Medulla oblongata (tissue), 1 donor: Measurements from ENCODE around the gene GMPS.
"Not testable (repeated sequence)": the region's sequence is repeated elsewhere in the genome, so short reads cannot be mapped to it uniquely, and the experiment has no call there.

ENCODE experiments used
- DNase-seq: peaks from one replicate; pipeline ENCODE4 v3.0.0-alpha.2; 2015; ENCODE audit errors: extremely low spot score

The GMPS gene

DNA sequence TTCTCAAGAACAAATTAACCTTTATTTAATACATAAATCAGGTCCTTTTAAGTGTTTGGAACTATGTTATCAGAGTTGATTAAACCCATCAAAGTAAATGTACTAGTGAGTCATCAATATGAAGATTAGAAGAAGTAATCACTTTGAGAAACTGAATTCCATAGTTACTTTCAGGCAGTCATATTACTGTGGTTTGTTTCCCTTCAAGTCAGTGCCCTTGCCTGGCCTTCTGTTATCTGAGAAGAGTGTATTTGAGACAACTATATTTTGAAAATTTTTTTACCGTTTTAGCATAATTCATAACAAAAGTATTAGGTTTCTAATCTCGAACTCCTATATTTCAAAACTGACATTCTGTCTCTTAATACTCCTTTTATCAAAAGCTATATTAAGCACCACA, 73.6 kb downstream of the GMPS start:
- no peak for DNase-seq

DNA sequence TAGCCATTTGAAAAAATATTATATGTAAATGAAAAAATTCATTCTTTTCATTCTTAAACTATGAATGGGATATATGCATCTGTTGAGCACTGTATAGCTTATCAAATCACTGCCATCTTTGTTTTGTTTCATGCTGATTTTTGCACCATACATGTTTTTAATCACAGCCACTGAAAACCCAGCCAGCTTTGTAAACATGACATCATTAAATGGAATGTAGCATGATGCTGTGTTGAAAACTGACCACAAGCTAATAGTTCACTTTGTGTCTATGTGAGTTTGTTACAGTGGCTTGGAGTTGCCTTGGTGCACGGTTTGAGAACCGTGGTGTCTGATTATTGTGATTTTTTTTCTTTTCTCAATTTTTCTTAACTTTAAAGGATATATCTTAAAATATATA, 75.7 kb downstream of the GMPS start:
- DNase-seq = no peak

DNA sequence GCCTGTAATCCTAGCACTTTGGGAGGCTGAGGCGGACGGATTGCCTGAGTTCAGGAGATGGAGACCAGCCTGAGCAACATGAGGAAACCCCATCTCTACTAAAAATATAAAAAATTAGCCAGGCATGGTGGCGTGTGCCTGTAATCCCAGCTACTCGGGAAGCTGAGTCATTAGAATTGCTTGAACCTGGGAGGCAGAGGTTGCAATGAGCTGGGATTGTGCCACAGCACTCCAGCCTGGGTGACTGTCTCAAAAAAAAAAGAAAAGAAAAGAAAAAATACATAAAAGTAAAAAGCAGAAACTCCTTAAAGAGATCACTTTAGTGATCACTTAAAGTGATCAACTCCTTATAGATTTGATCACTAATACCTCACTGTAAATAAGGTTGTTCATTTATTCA, 78.0 kb downstream of the GMPS start:
- no peak for DNase-seq

DNA sequence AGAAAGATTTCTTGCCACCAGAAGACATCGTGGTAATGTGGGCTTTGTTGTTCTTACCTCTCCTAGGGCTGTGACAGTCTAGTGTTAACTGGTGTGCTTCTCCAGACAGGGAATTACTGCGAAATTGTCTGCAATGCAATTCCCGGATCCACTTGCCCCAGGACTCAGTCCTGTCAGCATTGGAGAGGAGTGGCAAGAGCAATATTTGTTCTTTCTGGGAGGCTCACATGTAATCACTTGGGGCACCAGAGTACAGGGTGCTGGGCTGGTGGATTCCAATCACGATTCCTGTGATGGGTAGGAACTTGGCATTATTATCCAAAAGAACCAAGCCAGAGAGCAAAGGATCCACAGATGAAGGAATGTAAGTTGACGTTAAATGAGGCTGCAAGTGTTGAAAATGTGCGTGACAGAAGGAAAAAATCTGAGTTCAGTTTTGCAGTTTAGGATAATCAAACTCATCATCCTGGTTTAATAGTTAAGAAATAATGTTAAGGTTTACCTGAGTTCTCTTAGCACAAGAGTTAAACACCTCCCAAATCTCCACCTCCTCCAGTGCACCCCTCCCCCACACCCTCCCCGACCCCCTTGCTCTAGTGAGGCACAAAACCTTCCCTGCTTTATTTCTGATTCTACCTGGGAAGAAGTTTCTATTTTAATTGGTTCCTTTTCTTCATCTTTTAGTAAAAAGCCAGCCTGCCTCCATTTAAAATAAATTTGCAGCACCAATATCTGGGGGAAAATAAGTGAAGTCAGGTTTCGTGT, 79.2 kb downstream of the GMPS start:
- no peak for DNase-seq

DNA sequence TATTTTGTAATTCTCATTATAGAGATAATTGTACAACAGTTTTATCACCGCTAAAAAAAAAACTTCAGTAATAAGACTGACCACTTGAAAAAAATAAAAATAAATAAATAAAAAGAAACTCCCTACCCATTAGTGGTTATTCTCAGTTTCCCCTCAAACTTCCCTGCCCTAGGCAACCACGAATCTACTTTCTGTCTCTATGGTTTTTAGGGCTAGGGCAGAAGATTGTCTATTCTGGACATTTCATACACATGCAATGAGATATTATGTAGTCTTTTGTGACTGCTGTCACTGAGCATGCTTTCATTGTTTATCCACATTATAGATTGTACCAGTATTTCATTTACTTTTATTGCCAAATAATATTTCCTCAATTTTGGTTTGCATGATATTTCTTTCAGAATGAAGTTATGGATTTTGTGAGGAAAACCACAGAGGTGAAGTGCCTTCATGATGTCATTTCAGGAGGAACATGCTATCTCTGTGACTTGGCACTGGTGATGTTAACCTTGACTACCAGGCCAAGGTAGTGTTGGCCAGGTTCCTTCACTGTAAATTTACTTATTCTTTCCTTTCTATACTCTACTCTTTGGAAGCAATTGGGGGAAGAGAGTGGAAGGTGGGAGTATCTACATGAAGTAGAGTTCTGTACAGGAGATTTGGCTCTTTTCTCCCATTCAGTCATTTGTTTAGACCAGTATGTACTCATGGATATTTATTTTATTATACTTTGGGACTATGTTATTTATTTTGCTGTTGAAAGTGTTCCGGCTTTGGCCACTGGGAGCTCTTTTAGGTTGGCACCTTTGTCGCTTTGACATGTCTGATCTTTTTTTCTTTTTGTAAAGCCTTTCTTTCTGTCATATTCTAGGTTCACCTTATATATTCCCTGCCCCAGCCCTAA, 86.3 kb downstream of the GMPS start:
- no peak for DNase-seq

DNA sequence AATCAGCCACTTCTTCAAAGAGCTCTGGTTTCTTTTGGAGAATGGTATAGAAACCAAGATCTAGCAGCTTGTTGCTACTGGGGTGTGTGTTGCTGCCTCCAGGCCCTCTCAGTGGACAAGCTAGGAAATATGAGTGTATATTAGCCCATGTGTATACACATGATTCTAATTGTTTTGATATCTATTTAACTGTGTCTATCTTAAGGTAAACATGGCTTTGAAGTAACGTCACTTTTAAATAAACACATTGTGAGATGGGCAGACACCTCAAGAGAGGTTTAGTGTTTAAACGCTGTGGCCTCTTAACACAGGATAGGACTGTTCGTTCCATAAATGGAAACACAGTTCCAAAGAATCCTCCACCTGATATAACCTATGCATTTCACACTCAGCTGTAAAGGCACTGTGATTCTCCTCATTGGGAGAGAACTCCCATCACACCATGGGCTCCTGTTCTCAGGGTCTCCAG, 87.0 kb downstream of the GMPS start:
- no peak for DNase-seq

DNA sequence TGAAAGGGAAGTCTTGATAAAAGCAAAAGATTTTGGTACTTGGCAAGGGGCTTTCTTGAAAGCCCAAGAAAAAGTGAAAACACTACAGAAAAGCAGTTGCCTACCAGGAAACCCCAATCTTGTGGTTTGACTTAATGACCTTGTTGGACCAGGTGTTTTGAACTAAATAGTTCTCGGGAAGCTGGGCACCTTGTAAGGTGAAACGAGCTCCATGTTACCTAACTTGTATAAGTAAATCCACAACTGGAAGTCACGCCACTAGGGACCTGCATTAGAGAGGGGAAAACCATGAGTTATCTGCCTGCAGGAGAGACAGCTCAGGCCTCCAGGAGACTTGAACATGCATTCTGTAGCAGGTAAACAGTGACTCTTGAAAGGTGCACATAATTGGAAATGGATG, 88.2 kb downstream of the GMPS start:
- DNase-seq = no peak

DNA sequence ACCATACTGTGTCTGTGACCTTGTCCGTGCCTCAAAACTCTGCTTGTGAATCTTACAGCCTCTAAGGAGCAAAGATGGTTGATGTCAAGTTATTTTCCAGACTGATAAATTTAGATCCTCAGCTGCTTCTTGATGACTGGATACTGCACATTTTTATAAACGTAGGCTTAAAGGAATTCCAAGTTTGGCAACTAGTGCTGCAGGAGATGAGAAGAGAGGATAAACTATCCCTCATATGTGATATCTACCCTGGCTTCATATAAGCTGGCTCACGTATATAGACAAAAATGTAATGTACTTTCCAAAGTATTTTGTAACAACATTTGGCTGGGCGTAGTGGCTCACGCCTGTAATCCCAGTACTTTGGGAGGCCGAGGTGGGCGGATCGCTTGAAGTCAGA, 89.6 kb downstream of the GMPS start:
- no peak for DNase-seq

DNA sequence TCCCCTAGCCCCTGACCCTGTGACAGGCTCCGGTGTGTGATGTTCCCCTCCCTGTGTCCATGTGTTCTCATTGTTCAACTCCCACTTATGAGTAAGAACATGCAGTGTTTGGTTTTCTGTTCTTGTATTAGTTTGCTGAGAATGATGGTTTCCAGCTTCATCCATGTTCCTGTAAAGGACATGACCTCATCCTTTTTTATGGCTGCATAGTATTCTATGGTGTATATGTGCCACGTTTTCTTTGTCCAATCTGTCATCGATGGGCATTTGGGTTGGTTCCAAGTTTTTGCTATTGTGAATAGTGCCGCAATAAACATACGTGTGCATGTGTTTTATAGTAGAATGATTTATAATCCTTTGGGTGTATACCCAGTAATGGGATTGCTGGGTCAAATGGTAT, 90.6 kb downstream of the GMPS start:
- DNase-seq = not testable (repeated sequence)

DNA sequence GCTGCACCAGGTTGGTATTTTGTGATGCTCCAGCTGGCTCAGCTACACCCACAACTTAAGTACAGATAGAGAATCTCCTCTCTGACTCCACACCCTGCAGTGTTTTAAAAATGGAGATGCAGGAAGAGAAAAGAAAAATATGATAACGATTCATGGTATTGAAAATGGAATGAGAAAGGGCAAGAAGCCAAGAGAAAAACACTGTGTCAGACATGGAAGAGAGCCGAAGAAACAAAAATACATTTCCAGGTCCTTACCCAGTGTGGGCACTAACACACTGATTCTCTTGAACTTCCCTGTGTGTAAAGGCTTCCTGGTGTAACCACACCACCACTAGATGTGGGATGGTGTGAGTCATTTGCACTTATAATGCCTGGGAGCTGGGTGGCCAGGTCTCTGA, 93.1 kb downstream of the GMPS start:
- no peak for DNase-seq

DNA sequence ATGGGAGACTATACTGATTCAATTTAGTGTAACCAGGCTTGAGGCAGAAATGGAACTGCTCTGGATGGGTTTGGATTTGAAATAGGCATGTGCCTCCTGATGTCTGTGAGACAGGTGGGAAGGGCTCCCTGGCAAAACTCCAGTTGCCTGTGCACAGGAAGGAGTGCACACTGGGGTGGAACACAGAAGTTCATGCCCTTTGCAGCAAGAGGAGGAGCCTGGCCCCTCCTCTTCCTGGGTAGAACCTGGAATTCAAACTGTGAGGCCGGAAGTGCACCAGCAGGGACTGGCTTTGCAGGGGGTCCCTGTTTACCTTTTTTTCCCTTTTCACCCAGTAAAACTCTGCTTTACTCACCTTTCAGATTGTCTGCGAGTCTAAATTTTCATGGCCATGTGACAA, 99.9 kb downstream of the GMPS start:
- no peak for DNase-seq

DNA sequence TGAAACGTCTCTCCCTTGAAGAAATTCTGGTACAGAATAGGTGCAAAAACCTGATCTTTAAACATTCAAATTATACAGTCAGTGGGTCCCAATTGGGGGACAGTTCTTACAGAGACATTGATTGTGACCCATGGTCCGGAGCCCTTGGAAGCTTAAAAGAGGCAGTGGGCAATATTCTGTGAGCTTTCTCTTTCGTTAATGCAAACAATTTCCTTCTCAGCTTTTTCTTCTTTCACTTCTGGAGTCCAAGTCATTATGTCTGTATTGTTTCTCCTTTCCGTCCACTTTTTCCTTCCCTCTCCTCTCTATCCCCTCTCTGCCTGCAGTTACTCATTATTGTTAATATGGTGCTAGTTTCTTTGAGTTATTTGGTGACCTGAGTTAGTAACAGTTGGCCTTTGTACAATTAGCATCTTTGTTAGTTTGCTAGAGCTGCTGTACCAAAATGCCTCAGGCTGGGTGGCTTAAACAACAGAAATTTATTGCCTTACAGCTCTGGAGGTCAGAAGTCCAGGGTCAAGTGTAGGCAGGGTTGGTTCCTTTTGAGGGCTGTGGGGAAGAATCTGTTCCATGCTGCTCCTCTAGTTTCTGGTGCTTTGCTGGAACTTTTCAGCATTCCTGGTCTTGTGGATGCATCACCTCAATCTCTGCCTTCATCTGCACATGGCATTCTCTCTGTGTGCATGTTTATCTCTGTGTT, 102.6 kb downstream of the GMPS start:
- no peak for DNase-seq

DNA sequence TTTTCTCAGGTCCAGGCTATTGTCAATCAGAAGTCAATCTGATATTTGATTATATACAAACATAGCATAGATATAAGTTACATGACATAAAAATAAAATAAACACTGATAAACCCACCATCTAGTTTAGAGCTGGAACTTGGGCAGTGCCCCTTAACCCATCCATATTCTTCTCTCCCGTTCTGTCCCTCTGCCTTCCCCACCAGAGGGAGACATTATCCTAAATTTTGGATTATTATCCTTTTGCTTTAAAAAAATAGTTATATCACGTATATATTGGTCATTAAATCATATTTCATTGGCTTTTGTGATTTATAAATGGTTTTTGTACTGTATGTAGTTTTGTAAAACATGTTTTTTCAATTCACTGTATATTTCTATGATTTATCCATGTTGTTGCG, 107.9 kb downstream of the GMPS start:
- DNase-seq = no peak

DNA sequence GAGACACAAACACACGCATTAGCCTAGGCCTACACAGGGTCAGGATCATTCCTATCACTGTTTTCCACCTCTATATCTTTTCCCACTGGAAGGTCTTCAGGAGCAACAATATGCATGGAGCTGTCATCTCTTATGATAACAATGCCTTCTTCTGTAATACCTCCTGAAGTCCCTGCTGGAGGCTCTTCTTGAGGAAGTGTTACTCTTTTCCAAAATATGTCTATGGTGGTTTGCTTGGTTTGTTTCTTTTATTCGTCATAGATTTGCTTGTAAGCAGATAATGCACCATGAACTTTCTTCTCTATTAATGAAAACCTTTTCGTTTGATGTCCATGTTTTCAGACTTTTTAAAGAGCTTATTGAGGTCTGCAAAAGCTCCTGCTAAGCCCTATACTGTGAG, 109.3 kb downstream of the GMPS start:
- no peak for DNase-seq

DNA sequence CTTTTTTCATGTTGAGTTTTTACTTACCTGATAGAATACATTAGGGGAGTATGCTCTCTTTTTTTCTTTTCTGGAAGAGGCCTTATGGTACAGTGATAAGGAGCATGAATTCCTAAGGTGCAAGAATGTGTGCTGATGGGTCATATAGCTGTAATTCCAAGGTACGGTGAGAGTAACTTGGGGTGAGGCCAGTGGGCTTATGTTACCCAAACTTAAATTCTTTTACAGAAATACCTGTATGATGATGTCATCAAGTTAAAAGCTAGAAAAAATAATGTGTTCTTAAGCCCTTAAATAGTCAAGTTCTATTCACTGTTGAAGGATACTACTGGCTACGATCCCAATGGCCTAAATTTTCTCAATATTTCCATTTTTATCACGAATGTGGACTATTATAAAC, 111.2 kb downstream of the GMPS start:
- DNase-seq = no peak

DNA sequence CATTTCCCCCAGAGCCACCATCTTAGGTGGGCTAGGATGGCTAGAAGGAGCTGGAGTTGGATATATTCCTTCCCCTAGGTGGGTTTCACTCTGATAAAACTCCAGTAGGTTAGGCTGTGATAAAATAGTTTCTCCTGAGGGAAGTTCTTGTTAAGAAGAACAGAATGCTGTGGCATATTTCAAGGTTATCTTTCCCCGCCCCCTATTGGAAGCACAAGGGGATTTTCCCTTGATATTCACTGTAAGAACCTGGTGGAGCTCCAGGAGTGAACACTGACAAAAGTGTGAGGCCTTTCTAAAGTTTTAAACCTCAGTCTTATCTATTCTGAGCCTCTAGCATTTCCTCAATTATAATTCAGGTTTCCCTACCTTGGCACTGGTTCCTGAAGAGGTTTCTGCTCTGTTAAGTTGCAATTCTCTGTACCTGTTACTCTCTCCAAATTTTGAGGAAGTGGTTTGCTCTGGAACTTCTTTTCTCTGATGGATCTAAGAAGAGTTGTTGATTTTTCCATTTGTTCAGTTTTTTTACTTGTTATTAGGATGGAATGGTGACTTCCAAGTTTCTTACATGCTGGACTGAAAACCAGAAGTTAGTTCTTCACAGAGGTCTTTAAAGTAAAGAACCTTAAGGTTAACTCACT, 113.5 kb downstream of the GMPS start:
- no peak for DNase-seq

DNA sequence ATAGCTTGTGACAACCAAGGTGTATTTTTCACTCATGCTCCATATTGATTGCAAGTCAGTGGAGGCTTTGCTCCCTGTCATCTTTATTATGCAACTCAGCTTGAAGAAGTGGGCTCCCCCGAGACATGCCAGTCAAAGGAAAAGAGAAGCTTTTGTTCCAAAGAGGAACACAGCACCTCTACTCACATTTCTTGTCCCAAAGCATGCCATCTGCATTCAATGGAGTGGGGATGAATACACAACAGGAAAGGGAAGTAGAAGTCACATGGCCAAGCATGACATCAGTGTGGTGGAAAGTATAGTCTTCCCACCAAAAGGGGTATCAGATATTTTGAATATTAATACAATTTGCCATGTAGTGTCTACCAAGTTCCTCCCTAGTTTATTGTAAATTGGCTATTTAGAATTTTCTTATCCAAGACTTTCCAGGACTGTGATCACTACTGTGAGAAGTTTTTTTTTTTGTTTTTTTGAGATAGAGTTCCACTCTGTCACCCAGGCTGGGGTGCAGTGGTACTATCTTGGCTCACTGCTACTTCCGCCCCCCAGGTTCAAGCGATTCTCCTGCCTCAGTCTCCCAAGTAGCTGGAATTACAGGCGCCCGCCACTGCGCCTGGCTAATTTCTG, 114.5 kb downstream of the GMPS start:
- DNase-seq = no peak

DNA sequence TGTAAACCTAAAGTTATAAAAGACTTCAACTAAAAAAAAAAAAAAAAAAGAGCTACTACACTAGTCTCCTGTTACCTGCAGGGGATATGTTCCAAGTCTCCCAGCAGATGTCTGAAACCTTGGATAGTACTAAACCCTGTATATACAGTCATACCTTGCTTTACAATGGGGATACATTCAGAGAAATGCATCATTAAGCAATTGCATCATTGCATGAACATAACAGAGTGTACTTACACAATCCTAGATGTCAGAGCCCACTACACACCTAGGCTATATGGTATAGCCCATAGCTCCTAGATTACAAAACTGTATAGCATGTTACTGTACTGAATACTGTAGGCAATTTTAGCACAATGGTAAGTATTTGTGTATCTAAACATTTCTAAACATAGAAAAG, 119.1 kb downstream of the GMPS start:
- no peak for DNase-seq

DNA sequence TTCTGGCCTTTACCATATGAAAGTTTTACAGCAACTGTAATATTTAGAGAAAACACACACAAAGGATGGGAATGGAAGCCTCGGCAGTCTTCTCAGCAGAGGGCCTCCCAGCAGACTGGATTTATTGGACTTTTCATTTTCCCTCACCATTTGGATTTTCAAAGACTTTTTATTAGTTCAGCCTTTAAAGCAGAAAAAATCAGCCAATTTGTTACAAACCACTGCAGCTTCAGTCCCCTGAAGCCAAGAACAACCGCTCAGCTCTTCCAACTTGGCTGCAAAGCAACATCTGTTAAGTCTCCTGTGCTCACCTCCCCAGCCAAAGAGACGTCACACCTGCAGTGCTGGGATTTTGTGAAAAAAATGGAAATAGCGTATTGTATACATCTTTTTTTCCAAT, 120.8 kb downstream of the GMPS start:
- peak; percentile 14 for DNase-seq

DNA sequence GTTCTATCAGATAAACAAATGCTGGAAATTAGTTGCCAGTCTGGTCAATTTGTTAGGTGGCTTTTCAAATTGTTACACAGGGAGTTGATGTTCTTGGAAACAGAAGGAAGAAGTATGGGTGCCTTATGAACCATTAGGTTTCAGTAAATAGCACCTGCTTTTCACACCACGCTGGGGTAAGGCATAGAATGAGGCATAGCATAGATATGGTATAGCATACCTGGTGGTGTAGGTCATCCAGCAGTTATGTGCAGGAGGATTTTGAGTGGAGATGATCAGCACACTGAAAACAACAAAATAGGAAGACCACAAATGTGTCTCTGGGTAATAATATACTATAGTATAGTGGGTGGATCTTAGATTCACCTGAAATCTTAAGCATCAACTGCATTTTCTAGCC, 121.4 kb downstream of the GMPS start:
- no peak for DNase-seq
